Liver (tissue), 9 donors: ENCODE measurements around the gene COMMD10. TPM values are rescaled to one million over a fixed set of nuclear protein-coding genes. Genes with fewer than 3 reads are reported as not detected.

ENCODE experiments used
- DNase-seq: peaks from one replicate; pipeline ENCODE4 v3.0.0-alpha.2; 2017; ENCODE audit warnings: low spot score
- H3K27ac ChIP-seq, 2 donors: one replicate each; pipeline ENCODE4 v1.7.0; 2013; ENCODE audit warnings: inconsistent platforms in 2 of 2, low read length in 2 of 2, control low read depth in 1 of 2, low read depth in 1 of 2, mild to moderate bottlenecking in 1 of 2
- H3K27me3 ChIP-seq, 4 donors: one replicate each; pipeline versions ENCODE4 v1.6.1 to v1.7.0; 2013; ENCODE audit warnings: low read length in 3 of 4, inconsistent platforms in 1 of 4, mild to moderate bottlenecking in 1 of 4, moderate library complexity in 1 of 4; ENCODE audit not compliant: control insufficient read depth in 4 of 4, insufficient read depth in 4 of 4
- H3K36me3 ChIP-seq, 4 donors: one replicate each; pipeline versions ENCODE4 v1.6.1 to v1.7.0; 2013; ENCODE audit warnings: low read length in 3 of 4, mild to moderate bottlenecking in 3 of 4, low read depth in 1 of 4, moderate library complexity in 1 of 4; ENCODE audit not compliant: control insufficient read depth in 4 of 4, insufficient read depth in 3 of 4
- H3K4me1 ChIP-seq, 4 donors: one replicate each; pipeline versions ENCODE4 v1.6.1 to v1.7.0; 2013; ENCODE audit warnings: low read length in 3 of 4, mild to moderate bottlenecking in 3 of 4, moderate library complexity in 1 of 4; ENCODE audit not compliant: control insufficient read depth in 4 of 4, insufficient read depth in 4 of 4
- H3K4me3 ChIP-seq, 3 donors: one replicate each; pipeline versions ENCODE4 v1.6.1 to v1.7.0; 2013; ENCODE audit warnings: low read length in 3 of 3, control low read depth in 1 of 3, low read depth in 1 of 3, mild to moderate bottlenecking in 1 of 3
- H3K9ac ChIP-seq, 2 donors: one replicate each; pipeline ENCODE4 v1.7.0; 2013; ENCODE audit warnings: low read length in 2 of 2, mild to moderate bottlenecking in 2 of 2, moderate library complexity in 2 of 2, control low read depth in 1 of 2, low read depth in 1 of 2
- H3K9me3 ChIP-seq, 4 donors: one replicate each; pipeline versions ENCODE4 v1.6.1 to v1.7.0; 2013; ENCODE audit warnings: low read length in 3 of 4; ENCODE audit not compliant: control insufficient read depth in 4 of 4
- ATF3 ChIP-seq: IDR thresholded peaks from 2 replicates; pipeline ENCODE4 v1.6.1; 2016; ENCODE audit warnings: antibody characterized with exemption
- FOXA1 ChIP-seq: IDR thresholded peaks from 2 replicates; pipeline ENCODE4 v1.6.1; 2016; ENCODE audit warnings: antibody characterized with exemption
- HNF4A ChIP-seq, 2 donors: conservative IDR thresholded peaks; 2 replicates each; pipeline ENCODE4 v1.6.1; 2016; ENCODE audit warnings: antibody characterized with exemption in 2 of 2, mild to moderate bottlenecking in 2 of 2
- HNF4G ChIP-seq: IDR thresholded peaks from 2 replicates; pipeline ENCODE4 v1.6.1; 2016; ENCODE audit warnings: antibody characterized with exemption
- JUND ChIP-seq, 2 donors: IDR thresholded peaks; 2 replicates each; pipeline ENCODE4 v1.6.1; 2016; ENCODE audit warnings: antibody characterized with exemption in 2 of 2
- RAD21 ChIP-seq, 2 donors: IDR thresholded peaks; 2 replicates each; pipeline ENCODE4 v1.6.1; 2016; ENCODE audit warnings: antibody characterized with exemption in 2 of 2, mild to moderate bottlenecking in 2 of 2
- REST ChIP-seq: IDR thresholded peaks from 2 replicates; pipeline ENCODE4 v1.6.1; 2016; ENCODE audit warnings: antibody characterized with exemption, mild to moderate bottlenecking
- RXRA ChIP-seq, 2 donors: IDR thresholded peaks; 2 replicates each; pipeline ENCODE4 v1.6.1; 2017 to 2018; ENCODE audit warnings: antibody characterized with exemption in 2 of 2, mild to moderate bottlenecking in 1 of 2
- SP1 ChIP-seq: IDR thresholded peaks from 2 replicates; pipeline ENCODE4 v1.6.1; 2018; ENCODE audit warnings: antibody characterized with exemption, mild to moderate bottlenecking
- TAF1 ChIP-seq: conservative IDR thresholded peaks from 2 replicates; pipeline ENCODE4 v1.6.1; 2016; ENCODE audit warnings: antibody characterized with exemption, mild to moderate bottlenecking
- YY1 ChIP-seq: IDR thresholded peaks from 2 replicates; pipeline ENCODE4 v1.6.1; 2016; ENCODE audit warnings: antibody characterized with exemption, mild to moderate bottlenecking
- ZBTB33 ChIP-seq: IDR thresholded peaks from 2 replicates; pipeline ENCODE4 v1.6.1; 2016; ENCODE audit warnings: antibody characterized with exemption
- WGBS: extraction: QIAGEN DNeasy Blood & Tissue Kit; methylation state at CpG from one replicate; pipeline ENCODE4 v1.1.7; 2013; 5-methylcytosine and 5-hydroxymethylcytosine counted together
- polyA plus RNA-seq, 2 donors: library from polyadenylated mRNA; stranded (reverse) in 1 of 2; unstranded in 1 of 2; fragments of 200-250 nt in 1 of 2; fragments of >200 nt in 1 of 2; fragmentation: Nextera tagmentation in 1 of 2; extraction: Ambion mirVana in 1 of 2; gene quantifications; one replicate each; pipeline versions ENCODE4 v1.2.1 to v1.2.3, GENCODE V29; 2013 to 2015
- total RNA-seq, 2 donors: library from RNA; depleted of rRNA; stranded (reverse); fragments of >200 nt; gene quantifications; one replicate each; pipeline ENCODE4 v1.2.3, GENCODE V29; 2014
- TF ChIP-seq, protein P1 (sequence below): IDR thresholded peaks from 2 replicates; pipeline ENCODE4 v1.6.1; 2016; ENCODE audit warnings: antibody characterized with exemption
- TF ChIP-seq, protein P2 (sequence below): fragments of 150-350 bp; IDR thresholded peaks from 2 replicates; pipeline ENCODE4 v1.5.1; 2017; ENCODE audit warnings: improper control_type of control experiment, low read depth, low read length; ENCODE audit not compliant: missing input control
- donor health status: healthy.
- donor health status: healthy.
- donor health status: healthy.
- donor health status: healthy.
- donor health status: healthy.

Gene COMMD10
- total and polyA plus RNA-seq, 4 donors: 8.9 to 30.5 (median 19.3) TPM

GRCh38 chr5:116130976-116131375, 46.2 kb downstream of the COMMD10 start:
- no peak overlapping the region for H3K4me3 ChIP-seq
- H3K27me3 ChIP-seq: no peaks in the 10 kb centered on the region
- WGBS: 95% methylated on average over 2 of the region's 2 CpGs

GRCh38 chr5:116133281-116133680, 48.5 kb downstream of the COMMD10 start:
- DNase-seq: no peak
- Histone ChIP-seq H3K36me3 (no peaks in the 10 kb centered on the region), H3K27me3 (no peaks in the 10 kb centered on the region), H3K27ac (no peak overlapping the region), H3K4me1 (no peaks in the 10 kb centered on the region), H3K9ac (no peak overlapping the region), H3K9me3 (no peaks in the 10 kb centered on the region), H3K4me3 (no peak overlapping the region)
- 72% methylated on average over 3 of the region's 3 CpGs for WGBS
- TF ChIP-seq ZBTB33 (no peak), SP1 (no peak), HNF4G (no peak), HNF4A (conservative IDR thresholded peaks at IDR 0.05) (no peak), TAF1 (no peak), REST (no peak), JUND (IDR thresholded peaks at IDR 0.05) (no peak), FOXA1 (no peak), ATF3 (no peak)

More at GRCh38 chr5:116130976-116131375, 46.2 kb downstream of the COMMD10 start:
- no peak overlapping the region for H3K27ac ChIP-seq
- no peaks in the 10 kb centered on the region for H3K9me3 ChIP-seq
- TF ChIP-seq ATF3: no peak
- no peak overlapping the region for H3K9ac ChIP-seq
- no peak for DNase-seq
- H3K4me1 ChIP-seq: no peaks in the 10 kb centered on the region
- no peaks in the 10 kb centered on the region for H3K36me3 ChIP-seq

GRCh38 chr5:116135344-116135743, 50.5 kb downstream of the COMMD10 start:
- no peak for DNase-seq
- H3K9me3 ChIP-seq: no peaks in the 10 kb centered on the region
- no peaks in the 10 kb centered on the region for H3K36me3 ChIP-seq
- WGBS: 70% methylated on average over 5 of the region's 5 CpGs
- no peaks in the 10 kb centered on the region for H3K4me1 ChIP-seq
- H3K27me3 ChIP-seq: no peaks in the 10 kb centered on the region
- no peak overlapping the region for H3K27ac ChIP-seq
- H3K4me3 ChIP-seq: no peak overlapping the region
- no peak overlapping the region for H3K9ac ChIP-seq
- no peak for TF ChIP-seq RAD21 (IDR thresholded peaks at IDR 0.05)
- TF ChIP-seq RXRA (IDR thresholded peaks at IDR 0.05): no peak
- TF ChIP-seq, protein P1, sequence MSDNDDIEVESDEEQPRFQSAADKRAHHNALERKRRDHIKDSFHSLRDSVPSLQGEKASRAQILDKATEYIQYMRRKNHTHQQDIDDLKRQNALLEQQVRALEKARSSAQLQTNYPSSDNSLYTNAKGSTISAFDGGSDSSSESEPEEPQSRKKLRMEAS: no peak
- TF ChIP-seq, protein P2, sequence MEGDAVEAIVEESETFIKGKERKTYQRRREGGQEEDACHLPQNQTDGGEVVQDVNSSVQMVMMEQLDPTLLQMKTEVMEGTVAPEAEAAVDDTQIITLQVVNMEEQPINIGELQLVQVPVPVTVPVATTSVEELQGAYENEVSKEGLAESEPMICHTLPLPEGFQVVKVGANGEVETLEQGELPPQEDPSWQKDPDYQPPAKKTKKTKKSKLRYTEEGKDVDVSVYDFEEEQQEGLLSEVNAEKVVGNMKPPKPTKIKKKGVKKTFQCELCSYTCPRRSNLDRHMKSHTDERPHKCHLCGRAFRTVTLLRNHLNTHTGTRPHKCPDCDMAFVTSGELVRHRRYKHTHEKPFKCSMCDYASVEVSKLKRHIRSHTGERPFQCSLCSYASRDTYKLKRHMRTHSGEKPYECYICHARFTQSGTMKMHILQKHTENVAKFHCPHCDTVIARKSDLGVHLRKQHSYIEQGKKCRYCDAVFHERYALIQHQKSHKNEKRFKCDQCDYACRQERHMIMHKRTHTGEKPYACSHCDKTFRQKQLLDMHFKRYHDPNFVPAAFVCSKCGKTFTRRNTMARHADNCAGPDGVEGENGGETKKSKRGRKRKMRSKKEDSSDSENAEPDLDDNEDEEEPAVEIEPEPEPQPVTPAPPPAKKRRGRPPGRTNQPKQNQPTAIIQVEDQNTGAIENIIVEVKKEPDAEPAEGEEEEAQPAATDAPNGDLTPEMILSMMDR: no peak
- no peak for TF ChIP-seq HNF4G
- TF ChIP-seq JUND (IDR thresholded peaks at IDR 0.05): no peak
- no peak for TF ChIP-seq FOXA1
- TF ChIP-seq YY1: no peak
- TF ChIP-seq REST: no peak
